ENCODE data around the gene PLCG2. TPM values are rescaled to one million over a fixed set of nuclear protein-coding genes. Genes with fewer than 3 reads are reported as not detected.

The PLCG2 gene
- total RNA-seq, 1 experiment from 2014 or later: 6.0 TPM

GRCh38 chr16:81855552-81856153 lies 76.6 kb downstream of the PLCG2 start:
- Histone ChIP-seq H2AFZ (ENCODE audit: low read length) (no peak overlapping the region), H3K18ac (ENCODE audit: insufficient read length, low read depth, low read length) (no peak overlapping the region), H3K4ac (ENCODE audit: low read depth, low read length) (no peak overlapping the region), H2BK15ac (ENCODE audit: low read depth, low read length) (no peak overlapping the region), H3K9me3 (ENCODE audit: control insufficient read depth, low read depth, low read length) (no peaks in the 10 kb centered on the region), H4K20me1 (ENCODE audit: control insufficient read depth, insufficient read depth, insufficient read length) (no peaks in the 10 kb centered on the region), H2BK5ac (ENCODE audit: insufficient read length, low read length) (no peak overlapping the region), H2AK5ac (ENCODE audit: insufficient read length, low read length) (no peak overlapping the region), H3K79me2 (ENCODE audit: insufficient read depth, low read length) (no peaks in the 10 kb centered on the region), H3K4me1 (ENCODE audit: insufficient read depth, low read length) (no peaks in the 10 kb centered on the region), H4K5ac (ENCODE audit: insufficient read length, low read depth, low read length) (no peak overlapping the region), H3K23me2 (ENCODE audit: insufficient read length, low read depth, low read length, poor library complexity, severe bottlenecking) (no peaks in the 10 kb centered on the region), H3K27me3 (ENCODE audit: insufficient read depth, low read length) (no peaks in the 10 kb centered on the region), H3T11ph (ENCODE audit: low read length) (no peak overlapping the region), H3K4me2 (ENCODE audit: insufficient read depth, insufficient read length, low read length) (no peak overlapping the region), H4K91ac (ENCODE audit: insufficient read length, low read depth, low read length) (no peak overlapping the region), H3K56ac (ENCODE audit: insufficient read length, low read depth, low read length) (no peak overlapping the region), H4K8ac (replicated peaks; ENCODE audit: insufficient read length, low read depth, low read length) (no peak overlapping the region), H2BK20ac (ENCODE audit: low read depth, low read length, poor library complexity, severe bottlenecking) (no peak overlapping the region), H3K79me1 (ENCODE audit: insufficient read depth, low read depth, low read length, poor library complexity, severe bottlenecking) (no peaks in the 10 kb centered on the region), H3K23ac (ENCODE audit: insufficient read length, low read depth, low read length) (no peak overlapping the region), H2BK12ac (ENCODE audit: insufficient read length, low read depth, low read length) (no peak overlapping the region), H3K9ac (ENCODE audit: extremely low read depth, insufficient read length, low read length) (no peak overlapping the region), H3K27ac (ENCODE audit: insufficient read length, low read depth, low read length) (no peak overlapping the region), H3K14ac (ENCODE audit: insufficient read depth, low read length) (no peak overlapping the region), H2BK120ac (ENCODE audit: low read depth, low read length, poor library complexity, severe bottlenecking) (no peak overlapping the region)
- peak; percentile 58 for TF ChIP-seq CTCF (conservative IDR thresholded peaks at IDR 0.05)
- Mint-ChIP-seq H3K27me3 (ENCODE audit: low read depth) (peaks cover 5% of the 10 kb centered on the region), H3K4me1 (peaks cover 5 to 8% of the 10 kb centered on the region in 2 experiments), H3K36me3 (ENCODE audit: insufficient read depth in 1 of 3, low read depth in 3 of 3) (peaks cover 0 to 4% (median 2%) of the 10 kb centered on the region in 3 experiments; a peak in 4 of 7 replicates), H3K4me3 (no peak overlapping the region), H3K27ac (no peak overlapping the region; a peak in 1 of 7 replicates), H3K9me3 (no peaks in the 10 kb centered on the region)
- DNase-seq: no peak
- WGBS (ENCODE audit: extremely low coverage, insufficient read length, low lambda C conversion rate): no CpG with 5 or more reads among the region's 8 CpGs
